H1 (cell line): ENCODE measurements around the gene PRKAG3. TPM values are rescaled to one million over a fixed set of nuclear protein-coding genes. Genes with fewer than 3 reads are reported as not detected.

Experiments
- CBX5 ChIP-seq: fragments of 300-800, 300-1000 bp; sonication (generic); IDR thresholded peaks from 2 replicates; pipeline ENCODE4 v1.7.1; 2016; ENCODE audit warnings: antibody characterized with exemption, low read length, low read depth
- NRF1 ChIP-seq: IDR thresholded peaks from 2 replicates; pipeline ENCODE4 v1.6.1; 2011; ENCODE audit warnings: mild to moderate bottlenecking, low read depth, low read length, improper control_type of control experiment
- PHF8 ChIP-seq: fragments of 200-600 bp; sonication (generic); conservative IDR thresholded peaks from 2 replicates; pipeline ENCODE4 v1.7.1; 2012; ENCODE audit warnings: low read depth, mild to moderate bottlenecking, inconsistent platforms, low read length, moderate library complexity
- POLR2AphosphoS5 ChIP-seq: IDR thresholded peaks from 2 replicates; pipeline ENCODE4 v1.6.1; 2011; ENCODE audit warnings: low read depth, low read length
- RAD21 ChIP-seq, 2 experiments: IDR thresholded peaks in 1 of 2; conservative IDR thresholded peaks in 1 of 2; 2 replicates each; pipeline ENCODE4 v1.6.1; 2011; ENCODE audit warnings: low read depth in 2 of 2, low read length in 2 of 2, improper control_type of control experiment in 1 of 2, inconsistent platforms in 1 of 2, mild to moderate bottlenecking in 1 of 2, moderate library complexity in 1 of 2
- RFX5 ChIP-seq: IDR thresholded peaks from 2 replicates; pipeline ENCODE4 v1.6.1; 2011; ENCODE audit warnings: low read depth, low read length, improper control_type of control experiment, borderline replicate concordance
- RXRA ChIP-seq: IDR thresholded peaks from 2 replicates; pipeline ENCODE4 v1.6.1; 2011; ENCODE audit warnings: low read depth, mild to moderate bottlenecking, low read length, moderate library complexity; ENCODE audit not compliant: insufficient read depth
- SIX5 ChIP-seq: IDR thresholded peaks from 2 replicates; pipeline ENCODE4 v1.6.1; 2011; ENCODE audit warnings: mild to moderate bottlenecking, low read depth, low read length
- TEAD4 ChIP-seq: IDR thresholded peaks from 2 replicates; pipeline ENCODE4 v1.6.1; 2012; ENCODE audit warnings: low read depth, low read length, inconsistent platforms, mixed read lengths
- polyA plus RNA-seq, 7 experiments: library from polyadenylated mRNA; depleted of rRNA in 3 of 7; stranded (reverse) in 5 of 7; unstranded in 2 of 7; fragments of >200 nt in 5 of 7; fragments of 200-250 nt in 2 of 7; gene quantifications; 1 replicate in 5 of 7; 2 replicates in 1 of 7; 4 replicates in 1 of 7; pipeline versions ENCODE4 v1.2.1 to v1.2.3, GENCODE V29; 2011 to 2013; ENCODE audit warnings: missing spikeins in 2 of 7, mixed read lengths in 2 of 7
- total RNA-seq: library from RNA; stranded (reverse); fragmentation: NEBNext Ultra II Directional; extraction: Animal tissue kit (Norgen Biotek cat#: 25700); gene quantifications from 2 replicates; pipeline ENCODE4 v1.2.1, GENCODE V29; 2021

Gene PRKAG3
- total and polyA plus RNA-seq, 2 of the 8 experiments (the other 6 are each of a cell fraction or from before 2014, with no cell fraction given) = not detected

GRCh38 chr2:218807626-218808025 is 24.0 kb downstream of the PRKAG3 start (continued):
- TF ChIP-seq SIX5 (no peak), CBX5 (no peak), RXRA (no peak), POLR2AphosphoS5 (no peak), RAD21 (IDR thresholded peaks at IDR 0.05 in 1 of 2, conservative IDR thresholded peaks at IDR 0.05 in 1 of 2; ENCODE audit: low read depth in 2 of 2, low read length in 2 of 2) (no peak), TEAD4 (no peak), NRF1 (no peak), RFX5 (no peak), PHF8 (no peak)
